HepG2 (cell line): ENCODE measurements around the gene LEAP2.

ENCODE experiments used
- ATF7 ChIP-seq, 2 experiments: fragments of 450-650 bp in 1 of 2; sonication (generic) in 1 of 2; formaldehyde crosslinking in 1 of 2; IDR thresholded peaks; 2 replicates each; pipeline versions ENCODE4 v1.4.0 to v1.6.1; 2016 to 2020; ENCODE audit warnings: antibody characterized with exemption in 1 of 2, mild to moderate bottlenecking in 1 of 2, missing genetic modification reagents in 1 of 2
- DPF2 ChIP-seq: sonication (generic); formaldehyde crosslinking; IDR thresholded peaks from 2 replicates; pipeline ENCODE4 v1.4.0; 2020; ENCODE audit warnings: mild to moderate bottlenecking, low read depth, missing genetic modification reagents, borderline replicate concordance
- EP300 ChIP-seq, 3 experiments: sonication (generic) in 1 of 3; formaldehyde crosslinking in 1 of 3; IDR thresholded peaks; 2 replicates each; pipeline versions ENCODE4 v1.5.1 to v1.6.1; 2011 to 2020; ENCODE audit warnings: low read depth in 2 of 3, low read length in 2 of 3, borderline replicate concordance in 1 of 3, improper control_type of control experiment in 1 of 3, mild to moderate bottlenecking in 1 of 3, missing genetic modification reagents in 1 of 3, moderate library complexity in 1 of 3
- FIP1L1 ChIP-seq: fragments of 200-400 bp; formaldehyde crosslinking; IDR thresholded peaks from 2 replicates; pipeline ENCODE4 v1.6.1; 2018; ENCODE audit warnings: low read depth, mild to moderate bottlenecking, low read length, moderate library complexity, borderline replicate concordance; ENCODE audit not compliant: insufficient read depth
- ISX ChIP-seq: sonication (generic); formaldehyde crosslinking; conservative IDR thresholded peaks from 2 replicates; pipeline ENCODE4 v1.5.0; 2020; ENCODE audit warnings: missing genetic modification reagents
- TAF1 ChIP-seq: sonication (generic); formaldehyde crosslinking; IDR thresholded peaks from 2 replicates; pipeline ENCODE4 v1.4.0; 2020; ENCODE audit warnings: missing genetic modification reagents
- ZKSCAN5 ChIP-seq: sonication (generic); formaldehyde crosslinking; IDR thresholded peaks from 2 replicates; pipeline ENCODE4 v1.5.1; 2020; ENCODE audit warnings: mild to moderate bottlenecking, missing genetic modification reagents
- ZNF720 ChIP-seq: sonication (generic); formaldehyde crosslinking; IDR thresholded peaks from 2 replicates; pipeline ENCODE4 v1.4.0; 2020; ENCODE audit warnings: missing genetic modification reagents
- TF ChIP-seq, protein P1 (sequence below): sonication (generic); formaldehyde crosslinking; IDR thresholded peaks from 2 replicates; pipeline ENCODE4 v1.5.0; 2020; ENCODE audit warnings: mild to moderate bottlenecking, missing genetic modification reagents, moderate library complexity
- TF ChIP-seq, protein P2 (sequence below): sonication (generic); formaldehyde crosslinking; IDR thresholded peaks from 2 replicates; pipeline ENCODE4 v1.5.0; 2020; ENCODE audit warnings: mild to moderate bottlenecking, missing genetic modification reagents
- TF ChIP-seq, protein P3 (sequence below): sonication (generic); formaldehyde crosslinking; conservative IDR thresholded peaks from 2 replicates; pipeline ENCODE4 v1.4.0; 2020; ENCODE audit warnings: missing genetic modification reagents
- TF ChIP-seq, protein P4 (sequence below): sonication (generic); formaldehyde crosslinking; IDR thresholded peaks from 2 replicates; pipeline ENCODE4 v1.4.0; 2020; ENCODE audit warnings: missing genetic modification reagents; ENCODE audit errors: not compliant biosample characterization

DNA sequence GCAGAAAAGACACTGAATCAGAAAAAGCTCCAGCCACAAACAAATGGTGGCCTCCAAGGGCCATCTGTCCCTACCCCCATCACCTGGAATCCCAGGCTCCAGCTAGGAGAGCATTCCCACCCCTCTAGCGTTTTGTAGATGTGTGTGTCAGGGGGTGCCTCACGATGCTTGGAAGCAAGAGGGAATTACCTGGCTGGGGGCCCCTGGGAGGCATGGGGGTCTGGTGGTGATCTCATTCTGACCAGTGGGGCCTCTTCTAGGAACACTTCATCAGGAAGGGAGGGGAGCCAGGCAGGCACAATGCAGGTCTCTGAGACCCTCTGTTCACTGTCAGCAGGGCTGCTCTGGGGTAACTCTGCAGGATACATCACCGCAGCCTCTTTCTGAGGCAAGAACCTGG, 49.0 kb upstream of the LEAP2 start:
- no peak for TF ChIP-seq ISX
- TF ChIP-seq, protein P1, sequence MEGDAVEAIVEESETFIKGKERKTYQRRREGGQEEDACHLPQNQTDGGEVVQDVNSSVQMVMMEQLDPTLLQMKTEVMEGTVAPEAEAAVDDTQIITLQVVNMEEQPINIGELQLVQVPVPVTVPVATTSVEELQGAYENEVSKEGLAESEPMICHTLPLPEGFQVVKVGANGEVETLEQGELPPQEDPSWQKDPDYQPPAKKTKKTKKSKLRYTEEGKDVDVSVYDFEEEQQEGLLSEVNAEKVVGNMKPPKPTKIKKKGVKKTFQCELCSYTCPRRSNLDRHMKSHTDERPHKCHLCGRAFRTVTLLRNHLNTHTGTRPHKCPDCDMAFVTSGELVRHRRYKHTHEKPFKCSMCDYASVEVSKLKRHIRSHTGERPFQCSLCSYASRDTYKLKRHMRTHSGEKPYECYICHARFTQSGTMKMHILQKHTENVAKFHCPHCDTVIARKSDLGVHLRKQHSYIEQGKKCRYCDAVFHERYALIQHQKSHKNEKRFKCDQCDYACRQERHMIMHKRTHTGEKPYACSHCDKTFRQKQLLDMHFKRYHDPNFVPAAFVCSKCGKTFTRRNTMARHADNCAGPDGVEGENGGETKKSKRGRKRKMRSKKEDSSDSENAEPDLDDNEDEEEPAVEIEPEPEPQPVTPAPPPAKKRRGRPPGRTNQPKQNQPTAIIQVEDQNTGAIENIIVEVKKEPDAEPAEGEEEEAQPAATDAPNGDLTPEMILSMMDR: no peak
- TF ChIP-seq, protein P2, sequence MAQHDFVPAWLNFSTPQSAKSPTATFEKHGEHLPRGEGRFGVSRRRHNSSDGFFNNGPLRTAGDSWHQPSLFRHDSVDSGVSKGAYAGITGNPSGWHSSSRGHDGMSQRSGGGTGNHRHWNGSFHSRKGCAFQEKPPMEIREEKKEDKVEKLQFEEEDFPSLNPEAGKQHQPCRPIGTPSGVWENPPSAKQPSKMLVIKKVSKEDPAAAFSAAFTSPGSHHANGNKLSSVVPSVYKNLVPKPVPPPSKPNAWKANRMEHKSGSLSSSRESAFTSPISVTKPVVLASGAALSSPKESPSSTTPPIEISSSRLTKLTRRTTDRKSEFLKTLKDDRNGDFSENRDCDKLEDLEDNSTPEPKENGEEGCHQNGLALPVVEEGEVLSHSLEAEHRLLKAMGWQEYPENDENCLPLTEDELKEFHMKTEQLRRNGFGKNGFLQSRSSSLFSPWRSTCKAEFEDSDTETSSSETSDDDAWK (CRISPR knock-in tag): no peak
- no peak for TF ChIP-seq DPF2 (CRISPR knock-in tag)
- TF ChIP-seq, protein P3, sequence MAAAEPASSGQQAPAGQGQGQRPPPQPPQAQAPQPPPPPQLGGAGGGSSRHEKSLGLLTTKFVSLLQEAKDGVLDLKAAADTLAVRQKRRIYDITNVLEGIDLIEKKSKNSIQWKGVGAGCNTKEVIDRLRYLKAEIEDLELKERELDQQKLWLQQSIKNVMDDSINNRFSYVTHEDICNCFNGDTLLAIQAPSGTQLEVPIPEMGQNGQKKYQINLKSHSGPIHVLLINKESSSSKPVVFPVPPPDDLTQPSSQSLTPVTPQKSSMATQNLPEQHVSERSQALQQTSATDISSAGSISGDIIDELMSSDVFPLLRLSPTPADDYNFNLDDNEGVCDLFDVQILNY (CRISPR knock-in tag): no peak
- TF ChIP-seq, protein P4, sequence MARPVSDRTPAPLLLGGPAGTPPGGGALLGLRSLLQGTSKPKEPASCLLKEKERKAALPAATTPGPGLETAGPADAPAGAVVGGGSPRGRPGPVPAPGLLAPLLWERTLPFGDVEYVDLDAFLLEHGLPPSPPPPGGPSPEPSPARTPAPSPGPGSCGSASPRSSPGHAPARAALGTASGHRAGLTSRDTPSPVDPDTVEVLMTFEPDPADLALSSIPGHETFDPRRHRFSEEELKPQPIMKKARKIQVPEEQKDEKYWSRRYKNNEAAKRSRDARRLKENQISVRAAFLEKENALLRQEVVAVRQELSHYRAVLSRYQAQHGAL (CRISPR knock-in tag): no peak
- TF ChIP-seq ATF7 (IDR thresholded peaks at IDR 0.05): no peak
- no peak for TF ChIP-seq ATF7 (CRISPR knock-in tag; IDR thresholded peaks at IDR 0.05)
- TF ChIP-seq TAF1 (CRISPR knock-in tag): no peak
- no peak for TF ChIP-seq EP300 (IDR thresholded peaks at IDR 0.05; ENCODE audit: low read depth in 2 of 2, low read length in 2 of 2)
- no peak for TF ChIP-seq EP300 (CRISPR knock-in tag; IDR thresholded peaks at IDR 0.05; ENCODE audit: borderline replicate concordance)
- TF ChIP-seq FIP1L1: no peak
- TF ChIP-seq ZNF720 (CRISPR knock-in tag): no peak
- no peak for TF ChIP-seq ZKSCAN5 (CRISPR knock-in tag)
